Cardiac fibroblast (primary cell): ENCODE measurements around the gene PTTG1.
A peak's percentile ranks its signal among the peaks of the same experiment; 100 is the strongest.

Experiments
- DNase-seq, 2 donors: peaks; one replicate each; pipeline versions ENCODE4 v3.0.0 to v3.0.0-alpha.2; 2010; ENCODE audit warnings: low read depth in 2 of 2
- H3K4me3 ChIP-seq, 2 donors: replicated peaks in 1 of 2; 1 replicate in 1 of 2; 2 replicates in 1 of 2; pipeline ENCODE4 v1.5.1; 2011; ENCODE audit warnings: low read depth in 2 of 2, low read length in 2 of 2, mild to moderate bottlenecking in 2 of 2, moderate library complexity in 1 of 2
- TF ChIP-seq, protein P1 (sequence below): IDR thresholded peaks from one replicate; pipeline ENCODE4 v1.5.1; 2011; ENCODE audit warnings: low read depth, mild to moderate bottlenecking, low read length, inconsistent platforms

Gene PTTG1

DNA sequence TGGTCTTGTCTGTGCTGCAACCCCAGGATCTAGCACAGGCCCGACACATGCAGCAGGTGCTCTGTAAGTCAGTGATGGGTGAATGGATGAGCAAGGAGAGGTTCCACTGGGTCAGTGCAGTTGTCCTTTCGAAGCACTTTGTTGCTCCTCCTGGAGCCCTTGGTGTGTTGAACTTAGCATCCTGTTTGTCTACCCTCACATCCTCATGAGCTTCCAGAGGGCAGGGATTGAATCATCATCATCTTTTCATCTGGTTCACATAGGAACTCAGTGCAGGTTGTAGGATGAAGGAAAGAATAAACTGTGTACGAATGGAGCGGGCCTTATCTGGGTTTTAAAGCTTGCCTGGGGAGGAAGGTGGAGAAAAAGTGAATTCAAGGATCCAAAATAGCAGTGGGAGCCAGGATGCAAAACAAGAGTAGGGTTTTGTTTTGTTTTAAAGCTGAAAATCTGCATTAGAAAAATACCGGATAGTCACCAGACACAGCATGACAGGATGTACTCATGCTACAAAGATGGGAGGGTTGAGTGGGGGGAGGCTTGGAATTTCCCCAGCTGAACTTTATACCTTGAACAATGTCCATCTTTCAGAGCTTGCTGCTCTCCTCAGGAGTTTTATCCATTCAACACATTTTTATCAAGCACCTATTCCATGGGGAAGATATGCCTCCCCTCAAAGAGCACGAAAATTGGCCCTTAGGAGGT, 55.8 kb downstream of the PTTG1 start:
- H3K4me3 ChIP-seq = no peak overlapping the region
- TF ChIP-seq, protein P1, sequence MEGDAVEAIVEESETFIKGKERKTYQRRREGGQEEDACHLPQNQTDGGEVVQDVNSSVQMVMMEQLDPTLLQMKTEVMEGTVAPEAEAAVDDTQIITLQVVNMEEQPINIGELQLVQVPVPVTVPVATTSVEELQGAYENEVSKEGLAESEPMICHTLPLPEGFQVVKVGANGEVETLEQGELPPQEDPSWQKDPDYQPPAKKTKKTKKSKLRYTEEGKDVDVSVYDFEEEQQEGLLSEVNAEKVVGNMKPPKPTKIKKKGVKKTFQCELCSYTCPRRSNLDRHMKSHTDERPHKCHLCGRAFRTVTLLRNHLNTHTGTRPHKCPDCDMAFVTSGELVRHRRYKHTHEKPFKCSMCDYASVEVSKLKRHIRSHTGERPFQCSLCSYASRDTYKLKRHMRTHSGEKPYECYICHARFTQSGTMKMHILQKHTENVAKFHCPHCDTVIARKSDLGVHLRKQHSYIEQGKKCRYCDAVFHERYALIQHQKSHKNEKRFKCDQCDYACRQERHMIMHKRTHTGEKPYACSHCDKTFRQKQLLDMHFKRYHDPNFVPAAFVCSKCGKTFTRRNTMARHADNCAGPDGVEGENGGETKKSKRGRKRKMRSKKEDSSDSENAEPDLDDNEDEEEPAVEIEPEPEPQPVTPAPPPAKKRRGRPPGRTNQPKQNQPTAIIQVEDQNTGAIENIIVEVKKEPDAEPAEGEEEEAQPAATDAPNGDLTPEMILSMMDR = no peak
- peak in 1 of 2 donors; percentile 45 for DNase-seq

- DNase-seq = no peak
- no peak overlapping the region for H3K4me3 ChIP-seq
- TF ChIP-seq, protein P1 = no peak
These were observed 56.5 kb downstream of the PTTG1 start for GRCh38 chr5:160478163-160478562.
